GM23248 (cell line): ENCODE measurements around the gene SLC38A11.

Experiments
- EZH2 ChIP-seq: fragments of 200-600 bp; sonication (generic); IDR thresholded peaks from 2 replicates; pipeline ENCODE4 v1.6.1; 2018; ENCODE audit warnings: antibody characterized with exemption, mild to moderate bottlenecking; ENCODE audit not compliant: insufficient read depth, poor library complexity, severe bottlenecking
- EZH2phosphoT487 ChIP-seq: fragments of 200-600 bp; sonication (generic); IDR thresholded peaks from 2 replicates; pipeline ENCODE4 v1.6.1; 2018; ENCODE audit warnings: antibody characterized with exemption, moderate library complexity, mild to moderate bottlenecking, low read depth; ENCODE audit not compliant: insufficient read depth

DNA sequence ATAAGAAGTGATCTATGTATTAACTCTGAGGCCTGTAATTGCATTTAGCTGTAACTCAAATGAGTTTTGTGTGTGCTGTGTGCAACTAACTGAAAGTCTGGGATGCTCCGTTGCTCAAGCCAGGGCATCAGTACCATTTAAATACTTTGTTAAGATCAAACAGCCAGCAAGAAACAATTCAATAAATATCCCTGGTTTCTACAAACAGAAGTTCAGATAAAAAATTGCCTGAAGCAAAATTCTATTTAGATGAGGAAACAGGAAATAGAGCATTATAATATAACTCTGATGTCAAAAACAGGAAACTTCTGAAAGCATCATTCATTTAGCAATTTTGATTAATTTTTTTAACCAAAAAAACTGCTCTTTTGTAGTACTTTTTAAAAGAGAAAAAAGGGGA is 18.9 kb upstream of the SLC38A11 start:
- TF ChIP-seq EZH2 = no peak
- no peak for TF ChIP-seq EZH2phosphoT487
